ENCODE results near the gene ZNF101.

Gene ZNF101

GRCh38 chr19:19642506-19643157 is 26.0 kb upstream of the ZNF101 start:
- DNase-seq (ENCODE audit: low read depth in 2 of 2): no peak

GRCh38 chr19:19643158-19644053 is 25.2 kb upstream of the ZNF101 start, which contains the start of gene GMIP:
GMIP (minus strand) TSS chr19:19643657; CDS start chr19:19643529, 128 bp downstream.
- no peak for DNase-seq (ENCODE audit: low read depth in 2 of 2)

GRCh38 chr19:19644054-19644388 is 24.6 kb upstream of the ZNF101 start:
- no peak for DNase-seq (ENCODE audit: low read depth in 2 of 2)

- DNase-seq (ENCODE audit: low read depth in 2 of 2): no peak
These were observed 23.3 kb upstream of the ZNF101 start for GRCh38 chr19:19645233-19645870.

GRCh38 chr19:19647037-19647835 is 21.4 kb upstream of the ZNF101 start:
- DNase-seq (ENCODE audit: low read depth in 2 of 2): no peak

GRCh38 chr19:19649155-19649554 is 19.5 kb upstream of the ZNF101 start:
- DNase-seq (ENCODE audit: low read depth in 2 of 2): no peak

- DNase-seq (ENCODE audit: low read depth in 2 of 2): no peak
These were observed 19.1 kb upstream of the ZNF101 start for GRCh38 chr19:19649580-19649995.

GRCh38 chr19:19650331-19650730 is 18.3 kb upstream of the ZNF101 start:
- DNase-seq (ENCODE audit: low read depth in 2 of 2): no peak

GRCh38 chr19:19651076-19651475 is 17.6 kb upstream of the ZNF101 start:
- no peak for DNase-seq (ENCODE audit: low read depth in 2 of 2)

GRCh38 chr19:19652482-19653295 is 15.9 kb upstream of the ZNF101 start:
- no peak for DNase-seq (ENCODE audit: low read depth in 2 of 2)

GRCh38 chr19:19653597-19654147 is 15.0 kb upstream of the ZNF101 start:
- DNase-seq (ENCODE audit: low read depth in 2 of 2): no peak

GRCh38 chr19:19654441-19654840 is 14.2 kb upstream of the ZNF101 start:
- no peak for DNase-seq (ENCODE audit: low read depth in 2 of 2)

GRCh38 chr19:19655051-19655594 is 13.5 kb upstream of the ZNF101 start:
- no peak for DNase-seq (ENCODE audit: low read depth in 2 of 2)

- no peak for DNase-seq (ENCODE audit: low read depth in 2 of 2)
These were observed 12.8 kb upstream of the ZNF101 start for GRCh38 chr19:19655641-19656343.

GRCh38 chr19:19656451-19657396 is 11.9 kb upstream of the ZNF101 start:
- DNase-seq (ENCODE audit: low read depth in 2 of 2): no peak

GRCh38 chr19:19657397-19657783 is 11.2 kb upstream of the ZNF101 start:
- DNase-seq (ENCODE audit: low read depth in 2 of 2): no peak

- no peak for DNase-seq (ENCODE audit: low read depth in 2 of 2)
These were observed 8.9 kb upstream of the ZNF101 start for GRCh38 chr19:19659646-19660245.

- no peak for DNase-seq (ENCODE audit: low read depth in 2 of 2)
These were observed 7.4 kb upstream of the ZNF101 start for GRCh38 chr19:19661141-19661674.
